NCI-H1436 (cell line): ENCODE measurements around the gene PLEKHA7.
A peak's percentile ranks its signal among the peaks of the same experiment; 100 is the strongest.
"Not testable (repeated sequence)": the region's sequence is repeated elsewhere in the genome, so short reads cannot be mapped to it uniquely, and the experiment has no call there.

Source experiments
- DNase-seq: peaks from one replicate; lab custom pipeline; 2025; lab: John Stamatoyannopoulos, UW

PLEKHA7 gene

GRCh38 chr11:16879690-16880089 lies 134.5 kb downstream of the PLEKHA7 start:
- no peak for DNase-seq

GRCh38 chr11:16876837-16877236 lies 137.4 kb downstream of the PLEKHA7 start:
- DNase-seq: no peak

GRCh38 chr11:16876053-16876752 lies 138.0 kb downstream of the PLEKHA7 start:
- no peak for DNase-seq

GRCh38 chr11:16874275-16874975 lies 139.8 kb downstream of the PLEKHA7 start:
- no peak for DNase-seq

GRCh38 chr11:16873289-16873688 lies 140.9 kb downstream of the PLEKHA7 start:
- no peak for DNase-seq

- DNase-seq: no peak
These were observed 142.8 kb downstream of the PLEKHA7 start for GRCh38 chr11:16871368-16871767.

- no peak for DNase-seq
These were observed 147.1 kb downstream of the PLEKHA7 start for GRCh38 chr11:16867097-16867496.

- not testable (repeated sequence) for DNase-seq
These were observed 149.8 kb downstream of the PLEKHA7 start for GRCh38 chr11:16864428-16864827.

GRCh38 chr11:16863389-16863788 lies 150.8 kb downstream of the PLEKHA7 start:
- no peak for DNase-seq

- no peak for DNase-seq
These were observed 151.5 kb downstream of the PLEKHA7 start for GRCh38 chr11:16862726-16863125.

GRCh38 chr11:16861862-16862261 lies 152.4 kb downstream of the PLEKHA7 start:
- DNase-seq: no peak

GRCh38 chr11:16860617-16861016 lies 153.6 kb downstream of the PLEKHA7 start:
- no peak for DNase-seq

GRCh38 chr11:16859651-16860050 lies 154.6 kb downstream of the PLEKHA7 start:
- DNase-seq: no peak

GRCh38 chr11:16857186-16857585 lies 157.0 kb downstream of the PLEKHA7 start:
- DNase-seq: no peak

GRCh38 chr11:16856022-16856471 lies 158.2 kb downstream of the PLEKHA7 start:
- DNase-seq: no peak

- no peak for DNase-seq
These were observed 159.2 kb downstream of the PLEKHA7 start for GRCh38 chr11:16854979-16855378.

GRCh38 chr11:16853859-16854258 lies 160.4 kb downstream of the PLEKHA7 start:
- DNase-seq: no peak

- no peak for DNase-seq
These were observed 160.9 kb downstream of the PLEKHA7 start for GRCh38 chr11:16853266-16853665.

GRCh38 chr11:16846305-16846704 lies 167.9 kb downstream of the PLEKHA7 start:
- no peak for DNase-seq

GRCh38 chr11:16844268-16844771 lies 169.9 kb downstream of the PLEKHA7 start:
- DNase-seq: no peak

- DNase-seq: peak; percentile 53
These were observed 170.9 kb downstream of the PLEKHA7 start for GRCh38 chr11:16843294-16843693.

GRCh38 chr11:16841984-16842383 lies 172.2 kb downstream of the PLEKHA7 start:
- DNase-seq: no peak

- no peak for DNase-seq
These were observed 172.7 kb downstream of the PLEKHA7 start for GRCh38 chr11:16841481-16841880.
